Endothelial cell of umbilical vein (primary cell): ENCODE measurements around the gene RHOA. TPM values are rescaled to one million over a fixed set of nuclear protein-coding genes. Genes with fewer than 3 reads are reported as not detected.

ENCODE experiments used
- BruUV-seq: library from RNA; stranded (reverse); fragments of 400-500 nt; replicated peaks from 2 replicates; lab custom pipeline; 2021; lab: Mats Ljungman, UMichigan
- CTCF ChIA-PET: fragments of 300-600, 350-600 bp; sonication (Branson Sonifier 250); formaldehyde crosslinking; loops from one replicate; lab custom pipeline; 2021; ENCODE audit warnings: antibody characterized with exemption, inconsistent platforms; lab: Charles Lee
- POLR2A ChIA-PET: fragments of 300-600, 350-600 bp; sonication (Branson Sonifier 250); formaldehyde crosslinking; loops from one replicate; lab custom pipeline; 2021; ENCODE audit warnings: antibody characterized with exemption, inconsistent platforms; lab: Charles Lee
- DNase-seq: peaks from one replicate; pipeline ENCODE4 v3.0.0-alpha.2; 2011; ENCODE audit warnings: low read depth, low spot score
- FAIRE-seq: peaks from 2 replicates; lab custom pipeline; 2011; peaks lifted over from hg19 to GRCh38; lab: Jason Lieb, UNC
- H2AFZ ChIP-seq: 2 replicates; pipeline ENCODE4 v1.6.0; 2012; ENCODE audit warnings: low read depth, low read length, control low read depth, inconsistent platforms
- H3K27ac ChIP-seq: 2 replicates; pipeline ENCODE4 v1.5.1; 2011; ENCODE audit warnings: low read depth, mild to moderate bottlenecking, control low read depth, low read length, moderate library complexity; ENCODE audit not compliant: insufficient read depth
- H3K27me3 ChIP-seq, 2 experiments: 2 replicates each; pipeline versions ENCODE4 v1.6.0 to v1.6.1; 2011; ENCODE audit warnings: low read length in 2 of 2, mixed read lengths in 1 of 2; ENCODE audit not compliant: control insufficient read depth in 2 of 2, insufficient read depth in 2 of 2
- H3K36me3 ChIP-seq, 2 experiments: 2 replicates in 1 of 2; 3 replicates in 1 of 2; pipeline ENCODE4 v1.5.1; 2011; ENCODE audit warnings: low read length in 2 of 2, mild to moderate bottlenecking in 1 of 2, moderate library complexity in 1 of 2; ENCODE audit not compliant: control insufficient read depth in 2 of 2, insufficient read depth in 2 of 2; ENCODE audit errors: extremely low read depth in 1 of 2
- H3K4me1 ChIP-seq: 3 replicates; pipeline ENCODE4 v1.5.1; 2011; ENCODE audit warnings: mild to moderate bottlenecking, low read length; ENCODE audit not compliant: control insufficient read depth, insufficient read depth; ENCODE audit errors: extremely low read depth
- H3K4me2 ChIP-seq: 2 replicates; pipeline ENCODE4 v1.6.1; 2011; ENCODE audit warnings: low read length, control low read depth, mixed read lengths; ENCODE audit not compliant: insufficient read depth
- H3K4me3 ChIP-seq, 3 experiments: fragments of 200-600 bp in 1 of 3; sonication (generic), shearing (Covaris generic) in 1 of 3; replicated peaks in 1 of 3; 2 replicates each; pipeline ENCODE4 v1.5.1; 2011 to 2016; ENCODE audit warnings: control low read depth in 3 of 3, low read length in 3 of 3, mild to moderate bottlenecking in 2 of 3, inconsistent platforms in 1 of 3, low read depth in 1 of 3, moderate library complexity in 1 of 3; ENCODE audit not compliant: insufficient read depth in 1 of 3
- H3K79me2 ChIP-seq: 2 replicates; pipeline ENCODE4 v1.6.0; 2012; ENCODE audit warnings: low read length, inconsistent platforms; ENCODE audit not compliant: control insufficient read depth, insufficient read depth
- H3K9ac ChIP-seq: replicated peaks from 2 replicates; pipeline ENCODE3; 2011; ENCODE audit warnings: low read length, control low read depth; ENCODE audit not compliant: insufficient read depth; ENCODE audit errors: extremely low read depth
- H3K9me1 ChIP-seq: replicated peaks from 3 replicates; pipeline ENCODE4 v1.6.0; 2011; ENCODE audit warnings: mild to moderate bottlenecking, low read length; ENCODE audit not compliant: control insufficient read depth, insufficient read depth; ENCODE audit errors: extremely low read depth
- H3K9me3 ChIP-seq: replicated peaks from 2 replicates; pipeline ENCODE4 v1.5.1; 2012; ENCODE audit warnings: low read length, inconsistent platforms; ENCODE audit not compliant: control insufficient read depth, insufficient read depth
- H4K20me1 ChIP-seq: replicated peaks from 2 replicates; pipeline ENCODE3; 2011; ENCODE audit warnings: mild to moderate bottlenecking, low read length; ENCODE audit not compliant: control insufficient read depth, insufficient read depth; ENCODE audit errors: extremely low read depth
- EZH2 ChIP-seq: IDR thresholded peaks from 2 replicates; pipeline ENCODE4 v1.6.1; 2012; ENCODE audit warnings: borderline replicate concordance, low read depth, mild to moderate bottlenecking, moderate library complexity, low read length, inconsistent platforms; ENCODE audit not compliant: severe bottlenecking
- FOS ChIP-seq: IDR thresholded peaks from 2 replicates; pipeline ENCODE4 v1.6.1; 2011; ENCODE audit warnings: mild to moderate bottlenecking, low read length, moderate library complexity, borderline replicate concordance; ENCODE audit not compliant: insufficient read depth
- GATA2 ChIP-seq: IDR thresholded peaks from 2 replicates; pipeline ENCODE4 v1.7.0; 2011; ENCODE audit warnings: low read depth, mild to moderate bottlenecking, moderate library complexity, mixed read lengths, low read length; ENCODE audit not compliant: insufficient read length, insufficient read depth
- JUN ChIP-seq: IDR thresholded peaks from 2 replicates; pipeline ENCODE4 v1.6.1; 2011; ENCODE audit warnings: borderline replicate concordance, low read depth; ENCODE audit not compliant: insufficient read length, insufficient read depth
- MYC ChIP-seq: IDR thresholded peaks from one replicate; pipeline ENCODE4 v1.6.1; 2011; ENCODE audit warnings: mild to moderate bottlenecking, low read depth, low read length
- POLR2A ChIP-seq: IDR thresholded peaks from 2 replicates; pipeline ENCODE4 v1.6.1; 2012; ENCODE audit warnings: low read depth, mild to moderate bottlenecking, control low read depth, low read length
- POLR2AphosphoS5 ChIP-seq: IDR thresholded peaks from 2 replicates; pipeline ENCODE4 v1.6.1; 2012; ENCODE audit warnings: low read depth, mild to moderate bottlenecking, control low read depth, low read length, moderate library complexity; ENCODE audit not compliant: insufficient read depth
- dilution Hi-C: fragments of 300-500 bp; cut with MboI; formaldehyde crosslinking; loops from one replicate; pipeline ENCODE4 v1.15.0; 2019; ENCODE audit warnings: low sequenced_read_pairs; ENCODE audit not compliant: extremely low pct_ligation_motif_present
- intact Hi-C: fragments of 100-400 bp; cut with micrococcal nuclease; formaldehyde crosslinking; loops from one replicate; pipeline ENCODE4 v1.10.0; 2022
- polyA plus RNA-seq, 4 experiments: library from polyadenylated mRNA; depleted of rRNA in 3 of 4; stranded (reverse) in 3 of 4; unstranded in 1 of 4; fragments of >200 nt; gene quantifications; 2 replicates each; pipeline versions ENCODE4 v1.2.1 to v1.2.3, GENCODE V29; 2011 to 2012; ENCODE audit warnings: missing spikeins in 1 of 4
- total RNA-seq: library from RNA; stranded (reverse); gene quantifications from 2 replicates; pipeline ENCODE4 v1.2.3, GENCODE V29; 2021
- TF ChIP-seq, protein P1 (sequence below), 2 donors: IDR thresholded peaks; 1 replicate in 1 of 2; 2 replicates in 1 of 2; pipeline ENCODE4 v1.5.1; 2011; ENCODE audit warnings: low read length in 2 of 2, mild to moderate bottlenecking in 2 of 2, moderate library complexity in 2 of 2, control low read depth in 1 of 2, inconsistent platforms in 1 of 2, low read depth in 1 of 2; ENCODE audit not compliant: insufficient read depth in 1 of 2; ENCODE audit errors: extremely low read depth in 1 of 2
- TF ChIP-seq, protein P2 (sequence below): IDR thresholded peaks from 2 replicates; pipeline ENCODE4 v1.6.1; 2011; ENCODE audit not compliant: insufficient read depth, insufficient read length

RHOA gene
- total and polyA plus RNA-seq, 2 donors (not counting 3 experiments of a cell fraction or from before 2014, with no cell fraction given), result 450 to 580 TPM

DNA sequence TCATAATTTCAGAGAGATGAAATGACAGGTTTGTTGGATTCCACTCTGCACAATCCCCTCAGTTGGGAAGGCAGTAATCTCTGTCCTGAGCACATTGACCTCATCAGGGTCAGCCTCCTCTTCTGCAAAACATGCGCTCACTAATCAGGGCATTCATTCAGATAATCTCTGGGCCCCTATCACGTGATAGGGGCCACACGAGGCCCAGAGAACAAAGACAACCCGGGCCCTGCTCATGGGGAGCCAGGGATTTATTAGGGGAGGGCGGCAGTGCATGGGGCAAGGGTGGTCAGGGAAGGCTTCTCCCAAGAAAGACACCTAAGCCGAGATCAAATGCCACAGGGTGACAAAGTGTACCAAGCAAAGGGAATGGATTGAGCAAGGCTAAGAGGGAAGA, 1.6 kb upstream of the RHOA start:
- peaks cover 0 to 4% of the 10 kb centered on the region in 2 experiments for H3K36me3 ChIP-seq
- H3K9ac ChIP-seq, result no peak overlapping the region
- H4K20me1 ChIP-seq, result peaks cover 14% of the 10 kb centered on the region
- H3K4me3 ChIP-seq, result peak overlapping the region in 1 of 3 experiments; percentile 68
- H3K9me1 ChIP-seq, result no peaks in the 10 kb centered on the region
- H2AFZ ChIP-seq, result no peak overlapping the region
- CTCF ChIA-PET, result interaction anchor here (1.1 to 1.5 kb wide), 2 partner anchors 15 to 36 kb away, joined by 3 to 4 read pairs; partner anchors contain the start of gene NICN1
- POLR2A ChIA-PET, result no interaction called here
- BruUV-seq, result no TSS peak
- H3K4me2 ChIP-seq, result peak overlapping the region; percentile 83
- FAIRE-seq, result no peak
- H3K9me3 ChIP-seq, result no peaks in the 10 kb centered on the region
- H3K27ac ChIP-seq, result no peak overlapping the region
- H3K27me3 ChIP-seq, result no peaks in the 10 kb centered on the region
- no peak for DNase-seq
- TF ChIP-seq MYC (no peak), JUN (no peak), EZH2 (no peak), FOS (no peak), POLR2A (no peak), POLR2AphosphoS5 (no peak), GATA2 (no peak)
- TF ChIP-seq, protein P1, sequence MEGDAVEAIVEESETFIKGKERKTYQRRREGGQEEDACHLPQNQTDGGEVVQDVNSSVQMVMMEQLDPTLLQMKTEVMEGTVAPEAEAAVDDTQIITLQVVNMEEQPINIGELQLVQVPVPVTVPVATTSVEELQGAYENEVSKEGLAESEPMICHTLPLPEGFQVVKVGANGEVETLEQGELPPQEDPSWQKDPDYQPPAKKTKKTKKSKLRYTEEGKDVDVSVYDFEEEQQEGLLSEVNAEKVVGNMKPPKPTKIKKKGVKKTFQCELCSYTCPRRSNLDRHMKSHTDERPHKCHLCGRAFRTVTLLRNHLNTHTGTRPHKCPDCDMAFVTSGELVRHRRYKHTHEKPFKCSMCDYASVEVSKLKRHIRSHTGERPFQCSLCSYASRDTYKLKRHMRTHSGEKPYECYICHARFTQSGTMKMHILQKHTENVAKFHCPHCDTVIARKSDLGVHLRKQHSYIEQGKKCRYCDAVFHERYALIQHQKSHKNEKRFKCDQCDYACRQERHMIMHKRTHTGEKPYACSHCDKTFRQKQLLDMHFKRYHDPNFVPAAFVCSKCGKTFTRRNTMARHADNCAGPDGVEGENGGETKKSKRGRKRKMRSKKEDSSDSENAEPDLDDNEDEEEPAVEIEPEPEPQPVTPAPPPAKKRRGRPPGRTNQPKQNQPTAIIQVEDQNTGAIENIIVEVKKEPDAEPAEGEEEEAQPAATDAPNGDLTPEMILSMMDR (IDR thresholded peaks at IDR 0.05; ENCODE audit: extremely low read depth in 1 of 2, insufficient read depth in 1 of 2, low read depth in 1 of 2, low read length in 2 of 2), result no peak
- TF ChIP-seq, protein P2, sequence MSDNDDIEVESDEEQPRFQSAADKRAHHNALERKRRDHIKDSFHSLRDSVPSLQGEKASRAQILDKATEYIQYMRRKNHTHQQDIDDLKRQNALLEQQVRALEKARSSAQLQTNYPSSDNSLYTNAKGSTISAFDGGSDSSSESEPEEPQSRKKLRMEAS, result no peak
- intact Hi-C loops (loop anchor here (5.0 kb wide), 1 partner anchor 321 kb away; the partner anchor contains the start of gene QRICH1), dilution Hi-C loops (no loop called here)
- H3K4me1 ChIP-seq, result peaks cover 33% of the 10 kb centered on the region
- H3K79me2 ChIP-seq, result peaks cover 49% of the 10 kb centered on the region
